ENCODE results near the gene MAPKAPK2.

- TF ChIP-seq LEF1 (IDR thresholded peaks at IDR 0.05; ENCODE audit: borderline replicate concordance) (no peak), SUZ12 (IDR thresholded peaks at IDR 0.05) (no peak), SP1 (IDR thresholded peaks at IDR 0.05) (no peak), HDGF (IDR thresholded peaks at IDR 0.05; ENCODE audit: borderline replicate concordance) (no peak), FOXM1 (IDR thresholded peaks at IDR 0.05; ENCODE audit: borderline replicate concordance) (no peak)
Measured at GRCh38 chr1:206666031-206666561, 18.6 kb upstream of the MAPKAPK2 start.
